Stimulated activated CD8-positive, alpha-beta memory T cell treated with anti-CD3 and anti-CD28 coated beads, Interleukin-4, amount 100 ng/mL, for 24 hours (primary cell): Measurements from ENCODE around the gene SHPK.
"Not testable (repeated sequence)": the region's sequence is repeated elsewhere in the genome, so short reads cannot be mapped to it uniquely, and the experiment has no call there.

Experiments used
- DNase-seq: peaks from one replicate; pipeline ENCODE4 v3.0.0-alpha.2; 2020; ENCODE audit warnings: low read depth

SHPK gene

DNA sequence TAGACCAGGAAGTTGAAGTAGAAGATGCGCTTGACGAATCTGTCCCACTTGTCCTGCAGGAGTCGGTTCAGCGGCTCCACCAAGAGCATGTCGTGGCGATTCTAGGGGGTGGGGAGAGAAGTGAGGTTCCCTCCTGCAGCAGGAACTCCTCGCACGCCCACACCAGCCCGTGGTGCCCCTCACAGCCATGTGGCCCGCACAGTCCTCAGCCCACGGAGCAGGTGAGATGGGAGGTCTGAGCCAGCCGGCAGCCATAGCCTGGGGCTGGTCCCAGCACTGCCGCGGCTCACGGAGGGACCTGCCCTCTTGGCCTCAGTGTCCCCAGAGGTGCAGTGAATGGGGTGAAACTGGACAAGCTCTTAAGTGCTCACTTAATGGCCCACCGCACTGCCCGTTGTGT, 50.2 kb downstream of the SHPK start:
- no peak for DNase-seq

DNA sequence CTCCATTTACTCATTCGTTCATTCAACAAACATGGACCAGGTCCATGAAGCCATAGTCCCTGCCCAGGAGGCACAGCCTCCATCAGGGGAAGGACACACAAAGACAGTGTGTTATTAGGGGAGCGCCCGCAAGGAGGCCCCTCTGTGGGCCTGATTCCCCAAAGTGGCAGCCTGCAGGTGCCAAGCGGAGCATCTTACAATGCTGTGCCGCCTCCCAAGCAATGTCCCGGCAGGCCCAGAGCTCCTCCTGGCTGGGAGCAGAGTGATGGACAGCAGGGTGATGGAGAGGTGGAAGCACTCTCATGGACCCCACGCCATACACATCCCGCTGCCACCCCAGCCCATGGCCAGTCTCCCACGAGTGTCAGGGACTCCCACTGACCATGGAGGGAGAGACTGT, 52.6 kb downstream of the SHPK start:
- DNase-seq = no peak

DNA sequence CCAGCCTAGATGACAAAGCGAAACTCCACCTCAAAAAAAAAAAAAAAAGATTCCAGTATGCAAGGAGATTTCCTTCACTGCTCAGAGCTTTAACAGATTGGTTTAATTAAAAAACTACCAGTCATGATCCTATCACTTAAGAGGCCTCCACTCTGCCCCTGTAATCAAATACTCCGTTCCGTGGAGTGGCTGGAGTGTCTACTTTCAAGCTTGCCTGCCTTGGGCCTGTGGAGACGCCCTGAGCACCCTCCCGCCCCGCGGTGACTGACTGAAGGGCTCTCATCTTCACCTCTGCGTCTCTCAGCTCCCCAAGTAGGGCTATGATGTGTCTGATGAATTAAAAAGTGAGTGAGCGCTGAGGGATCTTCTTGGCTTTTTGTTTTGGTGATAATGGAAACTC, 53.1 kb downstream of the SHPK start:
- DNase-seq = no peak

DNA sequence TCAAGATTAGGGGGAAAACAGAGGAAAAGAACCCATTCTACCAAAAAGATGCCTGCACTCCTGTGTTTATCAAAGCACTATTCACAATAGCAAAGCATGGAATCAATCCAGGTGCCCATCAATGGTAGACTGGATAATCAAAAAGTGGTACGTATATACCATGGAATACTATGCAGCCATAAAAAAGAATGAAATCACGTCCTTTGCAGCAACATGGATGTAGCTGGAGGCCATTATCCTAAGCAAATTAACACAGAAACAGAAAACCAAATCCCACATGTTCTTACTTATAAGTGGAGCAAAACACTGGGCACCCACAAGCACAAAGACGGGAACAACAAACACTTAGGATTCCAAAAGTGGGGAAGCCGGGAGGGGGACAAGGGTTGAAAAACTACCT, 57.4 kb downstream of the SHPK start:
- DNase-seq = not testable (repeated sequence)

DNA sequence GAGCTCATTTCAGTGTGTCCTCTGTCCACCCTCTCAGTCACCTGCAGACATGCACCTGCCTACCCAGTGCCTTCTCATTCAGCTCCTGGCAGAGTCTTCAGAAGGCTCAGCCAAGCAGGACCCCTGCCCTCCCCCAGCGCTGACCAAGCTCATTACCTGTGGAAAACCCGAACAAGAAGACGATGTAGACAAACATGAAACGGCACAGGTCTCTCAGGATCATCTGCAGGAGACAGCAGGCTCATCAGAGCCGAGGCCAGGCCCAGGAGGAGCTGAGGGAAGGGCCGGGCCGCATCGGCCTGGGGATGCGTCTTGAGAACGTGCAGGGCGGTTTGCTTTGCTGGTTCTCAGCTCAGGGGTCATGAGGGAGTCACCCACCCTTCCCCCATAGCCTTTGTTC, 59.1 kb downstream of the SHPK start:
- DNase-seq = no peak

DNA sequence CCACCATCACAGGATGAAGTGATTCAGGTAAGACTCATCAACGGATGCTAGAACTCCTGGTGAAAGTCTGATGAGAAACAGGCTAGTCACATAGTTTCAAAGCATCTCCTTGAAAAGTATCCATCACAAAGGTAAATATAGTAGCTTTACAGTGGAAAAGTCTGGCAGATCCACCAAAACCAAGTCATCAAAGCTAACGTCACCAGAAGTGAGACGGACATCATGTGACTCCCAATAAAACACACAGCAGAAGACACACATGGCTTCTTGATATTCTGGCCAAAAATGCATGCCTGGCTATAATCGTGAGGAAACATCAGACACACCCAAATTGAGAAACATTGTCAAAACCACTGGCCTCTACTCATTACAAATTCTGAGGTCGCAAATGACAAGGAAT, 60.5 kb downstream of the SHPK start:
- DNase-seq = no peak

DNA sequence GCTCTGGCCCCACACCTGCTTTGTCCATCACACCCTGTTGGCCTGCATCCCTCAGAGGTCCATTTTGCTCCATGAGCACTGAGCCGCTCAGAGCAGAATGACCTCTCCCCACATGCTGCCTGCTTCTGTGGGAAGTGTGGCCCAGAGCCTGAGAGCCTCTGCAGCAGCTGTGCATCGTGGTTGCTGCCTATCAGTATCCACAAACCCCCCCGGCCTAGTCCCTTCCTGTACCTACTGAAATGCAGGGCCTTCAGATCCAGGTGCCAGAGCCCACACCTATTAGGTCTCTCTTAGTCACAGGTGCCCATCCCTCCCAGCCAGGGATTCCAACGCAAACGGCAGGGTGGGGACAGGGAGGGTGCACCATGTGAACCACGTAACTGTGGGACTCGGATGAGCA, 61.8 kb downstream of the SHPK start:
- no peak for DNase-seq

DNA sequence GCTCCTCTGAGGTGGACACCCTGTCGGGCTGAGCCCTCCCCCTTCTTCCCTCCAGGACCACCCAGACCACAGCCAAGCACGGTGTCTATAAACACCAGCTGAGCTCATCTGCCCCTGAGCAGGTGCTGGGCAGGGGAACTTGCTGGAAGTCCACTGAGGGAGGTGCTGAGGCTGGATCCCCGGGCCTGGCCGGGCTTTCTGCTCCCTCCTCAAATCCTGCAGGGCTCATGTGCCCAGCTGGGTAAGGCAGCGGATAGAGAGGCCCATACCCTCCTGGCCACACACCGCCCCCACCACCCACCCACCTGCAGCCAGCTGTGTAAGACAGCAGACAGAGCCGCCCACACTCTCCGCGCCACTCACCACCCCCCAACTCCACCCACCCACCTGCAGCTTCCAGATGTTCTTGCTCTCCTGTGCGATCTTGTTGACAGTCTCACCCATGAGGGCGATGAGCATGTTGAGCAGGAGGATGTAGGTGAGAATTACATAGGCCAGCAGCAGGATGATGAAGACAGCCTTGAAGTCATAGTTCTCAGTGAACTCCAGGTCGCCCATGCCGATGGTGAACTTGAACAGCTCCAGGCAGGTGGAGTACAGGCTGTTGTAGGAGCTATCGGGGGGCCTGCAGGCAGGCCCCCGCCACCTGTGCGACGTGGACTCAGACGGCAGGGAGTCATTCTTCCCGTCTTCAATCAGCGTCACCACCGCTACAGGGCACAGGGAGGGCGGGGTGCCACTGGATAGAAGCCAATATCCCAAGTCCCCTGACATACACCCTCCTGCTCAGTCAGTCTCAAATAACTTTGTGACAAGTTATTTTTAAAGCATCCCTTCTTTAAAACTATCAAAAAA, 62.6 kb downstream of the SHPK start:
- no peak for DNase-seq

DNA sequence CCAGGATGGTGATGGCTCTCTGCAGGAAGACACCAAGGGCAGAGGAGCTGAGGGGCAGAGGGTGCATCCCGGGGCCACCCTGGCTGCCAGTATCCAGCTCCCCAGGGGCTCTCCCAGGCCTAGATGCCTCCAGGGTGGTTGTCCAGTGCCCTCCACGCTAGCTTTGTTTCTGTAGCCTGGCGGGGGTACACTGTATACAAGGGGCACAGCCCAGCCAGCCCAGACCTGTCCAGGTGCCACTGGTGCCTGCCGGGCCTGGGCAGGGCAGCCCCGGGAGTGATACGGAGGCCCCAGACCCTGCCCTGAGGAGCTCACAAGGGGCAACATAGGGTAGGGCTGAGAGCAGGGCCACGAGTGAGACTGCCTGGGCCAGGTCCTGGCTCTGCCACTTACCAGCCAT, 63.8 kb downstream of the SHPK start:
- no peak for DNase-seq

DNA sequence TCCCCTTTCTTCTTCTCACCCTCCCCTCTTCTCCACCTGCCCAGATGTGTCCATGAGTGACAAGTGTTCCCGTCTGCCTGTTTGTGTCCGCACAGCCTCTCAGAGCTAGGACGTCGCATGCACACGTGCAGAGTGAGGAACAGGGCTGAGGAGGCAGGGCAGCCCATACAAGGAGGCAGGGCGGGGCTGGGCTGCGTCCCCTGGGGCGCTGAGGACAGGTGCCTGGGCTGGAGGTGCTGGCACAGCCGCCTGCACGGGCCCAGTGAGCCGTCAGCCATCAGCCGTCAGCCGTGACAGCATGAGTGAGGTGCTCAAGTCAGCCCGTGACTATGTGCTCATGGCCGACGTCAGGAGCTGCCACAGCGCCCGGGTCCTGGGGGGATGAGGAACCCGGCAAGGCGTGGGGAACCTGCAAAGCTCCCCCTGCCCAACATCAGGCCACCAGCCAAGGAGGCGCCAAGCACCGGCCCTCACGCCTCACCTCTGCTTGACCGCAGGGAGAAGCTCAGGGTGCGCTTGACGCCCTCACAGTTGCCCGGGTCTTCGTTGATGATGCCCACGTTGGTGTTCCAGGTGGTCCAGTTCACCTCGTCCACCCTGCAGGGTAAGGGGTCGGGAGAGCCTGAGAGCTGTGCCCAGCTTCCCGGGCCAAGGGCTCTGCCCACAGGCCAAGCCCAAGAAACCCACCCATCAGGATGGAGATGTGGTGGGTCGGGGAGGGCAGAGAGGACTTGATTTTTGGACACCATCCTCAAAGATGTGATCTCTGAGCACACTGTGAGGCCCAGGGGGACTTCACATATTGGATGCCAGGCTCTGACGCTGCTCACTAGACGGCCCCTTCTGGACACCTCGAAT, 64.8 kb downstream of the SHPK start:
- DNase-seq = no peak

DNA sequence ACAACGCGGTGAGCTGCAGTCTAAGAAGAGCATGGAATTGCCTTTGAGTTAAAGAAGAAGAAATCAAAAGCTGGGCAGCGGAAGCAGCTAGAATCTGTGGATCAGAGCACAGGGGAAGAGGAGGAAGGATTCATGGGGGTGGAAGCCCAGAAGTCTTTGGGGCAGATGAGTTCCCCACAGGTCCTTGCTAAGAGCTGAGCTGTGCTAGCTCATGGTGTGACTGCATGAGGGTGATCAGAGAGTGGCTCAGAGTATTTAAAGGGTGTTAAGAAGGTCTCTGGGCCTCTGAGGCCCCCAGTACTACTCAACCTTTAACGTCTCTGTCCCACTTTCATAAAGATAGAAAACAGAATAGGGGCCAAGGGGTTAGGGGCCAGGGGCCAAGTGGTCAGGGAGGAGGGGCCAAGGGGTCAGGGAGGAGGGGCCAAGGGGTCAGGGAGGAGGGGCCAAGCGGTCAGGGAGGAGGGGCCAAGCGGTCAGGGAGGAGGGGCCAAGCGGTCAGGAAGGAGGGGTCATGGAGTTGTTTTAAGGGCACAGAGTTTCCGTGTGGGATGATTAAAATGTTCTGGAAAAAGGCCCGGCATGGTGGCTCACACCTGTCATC, 66.4 kb downstream of the SHPK start:
- no peak for DNase-seq

DNA sequence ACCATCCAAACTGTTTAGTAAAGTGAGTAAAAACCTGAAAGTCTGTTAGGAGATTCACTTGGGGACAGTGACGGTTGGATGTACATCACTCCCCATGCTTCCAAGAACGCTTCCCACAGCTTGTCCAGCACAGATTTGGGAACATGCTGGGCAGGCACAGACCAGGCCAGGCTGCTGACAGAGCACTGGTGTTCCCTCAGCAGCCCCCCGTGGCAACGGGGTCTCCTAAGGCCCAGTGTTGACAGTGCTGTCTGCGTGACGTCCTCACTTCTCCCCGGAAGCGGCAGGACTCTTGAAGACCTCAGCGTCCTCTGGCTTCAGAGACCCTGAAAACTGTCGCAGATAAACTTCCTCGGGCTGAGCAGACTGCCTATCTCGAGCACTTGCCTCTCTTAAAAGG, 69.5 kb downstream of the SHPK start:
- no peak for DNase-seq

DNA sequence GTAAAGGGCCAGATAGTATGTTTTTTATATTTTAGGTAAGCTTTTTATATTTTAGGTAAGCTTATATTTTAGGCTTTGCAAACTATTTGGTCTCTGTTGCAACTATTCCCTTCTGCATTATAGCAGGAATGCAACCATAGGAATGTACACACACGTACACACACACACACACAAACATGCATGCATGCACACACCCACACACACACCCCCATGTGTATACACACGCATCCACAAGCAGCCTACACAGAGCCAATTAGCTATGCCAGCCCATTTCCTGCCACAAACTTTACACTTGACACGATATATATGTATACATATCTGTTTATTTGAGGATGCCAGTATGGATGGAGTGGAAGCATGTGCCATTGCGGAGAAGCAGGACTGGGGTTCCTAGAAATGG, 70.9 kb downstream of the SHPK start:
- no peak for DNase-seq

DNA sequence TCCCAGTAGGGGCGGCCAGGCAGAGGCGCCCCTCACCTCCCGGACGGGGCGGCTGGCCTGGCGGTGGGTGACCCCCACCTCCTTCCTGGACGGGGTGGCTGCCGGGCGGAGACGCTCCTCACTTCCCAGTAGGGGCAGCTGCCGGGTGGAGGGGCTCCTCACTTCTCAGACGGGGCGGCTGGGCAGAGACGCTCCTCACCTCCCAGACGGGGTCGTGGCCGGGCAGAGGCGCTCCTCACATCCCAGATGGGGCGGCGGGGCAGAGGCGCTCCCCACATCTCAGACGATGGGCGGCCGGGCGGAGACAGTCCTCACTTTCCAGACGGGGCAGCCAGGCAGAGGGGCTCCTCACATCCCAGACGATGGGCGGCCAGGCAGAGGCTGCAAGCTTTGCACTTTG, 71.8 kb downstream of the SHPK start:
- DNase-seq = not testable (repeated sequence)

DNA sequence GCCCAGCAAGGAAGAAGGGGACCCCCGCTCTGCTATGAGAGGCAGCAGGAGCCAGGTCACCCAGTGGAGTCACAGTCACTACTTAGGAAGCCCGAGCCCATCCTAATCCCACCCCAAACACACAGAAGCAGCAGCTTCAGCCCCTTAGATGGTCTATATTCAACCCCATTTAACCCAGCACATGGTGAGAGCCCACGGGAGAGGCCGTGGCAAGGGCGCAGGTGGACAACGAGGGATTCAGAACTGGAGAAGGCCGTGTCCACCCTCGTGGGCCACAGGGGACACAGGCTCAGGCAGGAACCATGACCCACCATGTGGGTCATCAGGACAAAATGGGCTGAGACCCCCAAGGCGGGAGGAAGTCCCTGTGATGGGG, 76.8 kb downstream of the SHPK start:
- no peak for DNase-seq

DNA sequence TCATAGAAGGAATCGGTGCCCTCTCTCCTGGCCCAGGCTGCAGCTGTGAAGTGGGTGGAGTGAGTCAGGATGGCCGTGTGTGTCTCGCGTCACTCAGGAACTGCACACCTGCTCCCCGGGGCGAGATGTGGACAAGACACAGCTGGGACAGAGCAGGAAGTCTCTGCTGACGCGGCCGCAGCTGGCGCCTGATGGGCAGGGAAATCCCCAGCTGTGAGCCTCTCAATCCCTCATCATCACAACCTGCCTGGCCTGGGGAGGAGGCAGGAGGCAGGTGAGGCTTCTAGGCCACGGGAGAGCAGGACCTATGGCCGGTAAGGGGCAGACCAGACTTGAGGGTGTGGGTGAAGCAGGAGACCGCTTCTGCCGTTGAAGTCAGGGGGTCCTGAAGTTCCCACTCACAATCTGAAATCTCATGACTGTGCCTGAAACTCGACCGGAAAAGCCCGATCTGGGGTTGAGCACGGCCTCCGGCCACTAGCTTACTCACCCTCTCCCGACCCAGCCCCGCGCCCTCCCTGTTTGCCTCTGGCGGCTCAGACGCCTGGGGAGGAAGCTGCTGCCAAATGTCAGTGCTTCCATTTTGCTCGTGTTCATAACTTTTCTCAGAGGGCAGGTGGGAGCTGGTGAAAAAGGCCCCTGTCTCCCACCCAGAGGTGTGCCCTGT, 77.3 kb downstream of the SHPK start:
- peak; percentile 6 for DNase-seq
